ENCODE results near the gene RAPGEF3.

- no peak for TF ChIP-seq CTCF (IDR thresholded peaks at IDR 0.05; ENCODE audit: low read depth, low read length)
- no peak for TF ChIP-seq MYC (IDR thresholded peaks at IDR 0.05; ENCODE audit: low read depth, low read length)
- no peak for TF ChIP-seq MAX (IDR thresholded peaks at IDR 0.05; ENCODE audit: low read depth, low read length)
Measured at GRCh38 chr12:47687636-47688035, 71.0 kb downstream of the RAPGEF3 start.
